Peyer's patch (tissue), 4 donors: ENCODE measurements around the gene NENF. TPM values are rescaled to one million over a fixed set of nuclear protein-coding genes. Genes with fewer than 3 reads are reported as not detected.

Experiments
- DNase-seq, 3 donors: peaks; one replicate each; pipeline ENCODE4 v3.0.0-alpha.2; 2017 to 2019
- H3K27ac ChIP-seq, 4 donors: fragments of 200-600 bp; sonication (generic); one replicate each; pipeline ENCODE4 v1.5.1; 2016 to 2019
- H3K27me3 ChIP-seq, 2 donors: fragments of 200-600 bp; sonication (generic); one replicate each; pipeline ENCODE4 v1.5.1; 2019
- H3K36me3 ChIP-seq, 3 donors: fragments of 200-600 bp; sonication (generic); one replicate each; pipeline ENCODE4 v1.5.1; 2016 to 2019
- H3K4me1 ChIP-seq, 4 donors: fragments of 200-600 bp; sonication (generic); one replicate each; pipeline ENCODE4 v1.5.1; 2016 to 2019
- H3K4me3 ChIP-seq, 4 donors: fragments of 200-600 bp; sonication (generic); 1 replicate in 3 of 4; 2 replicates in 1 of 4; pipeline ENCODE4 v1.5.1; 2016 to 2019; ENCODE audit warnings: mild to moderate bottlenecking in 1 of 4
- H3K9me3 ChIP-seq, 4 donors: fragments of 200-600 bp; sonication (generic); one replicate each; pipeline ENCODE4 v1.5.1; 2016 to 2019; ENCODE audit warnings: mild to moderate bottlenecking in 1 of 4
- POLR2A ChIP-seq, 2 donors: fragments of 450-650 bp; IDR thresholded peaks; one replicate each; pipeline ENCODE4 v1.5.1; 2017; ENCODE audit warnings: antibody characterized with exemption in 2 of 2, mild to moderate bottlenecking in 2 of 2, moderate library complexity in 2 of 2
- total RNA-seq, 4 donors: library from RNA; depleted of rRNA; stranded (reverse); fragments of >200 nt; gene quantifications; one replicate each; pipeline ENCODE4 v1.1.0, GENCODE V29; 2016
- TF ChIP-seq, protein P1 (sequence below), 6 experiments: fragments of 450-650 bp in 4 of 6; fragments of 200-600 bp in 2 of 6; sonication (generic) in 1 of 6; IDR thresholded peaks; one replicate each; pipeline ENCODE4 v1.5.1; 2017 to 2019; ENCODE audit warnings: antibody characterized with exemption in 6 of 6, mild to moderate bottlenecking in 3 of 6, moderate library complexity in 1 of 6

The NENF gene
- total RNA-seq, 4 donors from 2014 or later, result 28.2 to 61.9 (median 34.2) TPM

DNA sequence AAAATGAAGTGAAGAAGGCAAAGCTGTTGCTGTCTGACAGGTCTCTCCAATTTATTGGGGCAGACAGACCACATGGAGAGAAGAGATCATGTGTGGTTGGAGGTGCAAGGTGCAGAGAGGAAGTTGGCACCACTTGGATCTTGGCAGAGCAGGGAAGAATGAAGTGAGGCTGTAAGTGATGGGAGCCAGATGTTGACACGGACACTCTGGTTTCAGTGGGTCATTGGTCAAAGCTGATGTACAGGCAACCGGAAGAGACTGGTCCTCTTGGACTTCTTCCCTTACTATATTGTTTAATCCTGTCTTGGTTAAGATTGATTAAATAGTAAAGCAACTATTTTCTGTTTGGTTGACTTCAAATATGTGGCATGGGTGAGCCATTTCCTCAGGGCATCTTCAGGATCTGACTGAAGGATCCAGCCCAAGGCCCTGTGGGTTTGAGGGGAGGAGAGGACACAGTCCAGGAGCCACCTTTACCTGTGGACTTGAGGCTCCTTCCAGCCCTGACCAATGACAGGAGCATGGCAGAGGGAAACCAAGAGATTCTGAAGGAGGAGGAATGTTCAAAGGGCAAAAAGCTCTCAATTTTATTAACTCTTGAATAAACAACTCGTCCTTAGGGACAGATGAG is 49.4 kb downstream of the NENF start:
- Histone ChIP-seq H3K9me3 (no peaks in the 10 kb centered on the region), H3K27ac (peak overlapping the region in 2 of 4 donors; percentile 69 to 82), H3K27me3 (no peaks in the 10 kb centered on the region), H3K4me1 (peaks cover 0 to 12% (median 2%) of the 10 kb centered on the region in 4 donors), H3K4me3 (no peak overlapping the region), H3K36me3 (no peaks in the 10 kb centered on the region)
- peak in 2 of 3 donors; percentile 55 to 61 for DNase-seq
- TF ChIP-seq, protein P1, sequence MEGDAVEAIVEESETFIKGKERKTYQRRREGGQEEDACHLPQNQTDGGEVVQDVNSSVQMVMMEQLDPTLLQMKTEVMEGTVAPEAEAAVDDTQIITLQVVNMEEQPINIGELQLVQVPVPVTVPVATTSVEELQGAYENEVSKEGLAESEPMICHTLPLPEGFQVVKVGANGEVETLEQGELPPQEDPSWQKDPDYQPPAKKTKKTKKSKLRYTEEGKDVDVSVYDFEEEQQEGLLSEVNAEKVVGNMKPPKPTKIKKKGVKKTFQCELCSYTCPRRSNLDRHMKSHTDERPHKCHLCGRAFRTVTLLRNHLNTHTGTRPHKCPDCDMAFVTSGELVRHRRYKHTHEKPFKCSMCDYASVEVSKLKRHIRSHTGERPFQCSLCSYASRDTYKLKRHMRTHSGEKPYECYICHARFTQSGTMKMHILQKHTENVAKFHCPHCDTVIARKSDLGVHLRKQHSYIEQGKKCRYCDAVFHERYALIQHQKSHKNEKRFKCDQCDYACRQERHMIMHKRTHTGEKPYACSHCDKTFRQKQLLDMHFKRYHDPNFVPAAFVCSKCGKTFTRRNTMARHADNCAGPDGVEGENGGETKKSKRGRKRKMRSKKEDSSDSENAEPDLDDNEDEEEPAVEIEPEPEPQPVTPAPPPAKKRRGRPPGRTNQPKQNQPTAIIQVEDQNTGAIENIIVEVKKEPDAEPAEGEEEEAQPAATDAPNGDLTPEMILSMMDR (IDR thresholded peaks at IDR 0.05), result no peak
- no peak for TF ChIP-seq POLR2A (IDR thresholded peaks at IDR 0.05)

GRCh38 chr1:212482637-212483441 is 50.1 kb downstream of the NENF start:
- Histone ChIP-seq H3K9me3 (no peaks in the 10 kb centered on the region), H3K4me3 (no peak overlapping the region), H3K27ac (peak overlapping the region in 2 of 4 donors; percentile 69 to 82), H3K36me3 (no peaks in the 10 kb centered on the region), H3K27me3 (no peaks in the 10 kb centered on the region), H3K4me1 (peaks cover 0 to 12% (median 2%) of the 10 kb centered on the region in 4 donors)
- TF ChIP-seq POLR2A (IDR thresholded peaks at IDR 0.05), result no peak
- TF ChIP-seq, protein P1 (IDR thresholded peaks at IDR 0.05), result no peak
- DNase-seq, result peak in 2 of 3 donors; percentile 71 to 76

- Histone ChIP-seq H3K9me3 (no peaks in the 10 kb centered on the region), H3K27me3 (no peaks in the 10 kb centered on the region), H3K36me3 (no peaks in the 10 kb centered on the region), H3K27ac (no peak overlapping the region), H3K4me1 (peaks cover 0 to 32% (median 2%) of the 10 kb centered on the region in 4 donors), H3K4me3 (no peak overlapping the region)
- TF ChIP-seq POLR2A (IDR thresholded peaks at IDR 0.05), result no peak
- TF ChIP-seq, protein P1 (IDR thresholded peaks at IDR 0.05), result no peak
- DNase-seq, result peak in 1 of 3 donors; percentile 46
These were observed 52.2 kb downstream of the NENF start for GRCh38 chr1:212484701-212485570.

GRCh38 chr1:212485571-212485912 is 52.8 kb downstream of the NENF start:
- peaks cover 0 to 33% (median 2%) of the 10 kb centered on the region in 4 donors for H3K4me1 ChIP-seq
- no peak for DNase-seq
- no peak overlapping the region for H3K27ac ChIP-seq
- no peak overlapping the region for H3K4me3 ChIP-seq
- H3K27me3 ChIP-seq, result no peaks in the 10 kb centered on the region
- no peaks in the 10 kb centered on the region for H3K9me3 ChIP-seq
- no peaks in the 10 kb centered on the region for H3K36me3 ChIP-seq
- TF ChIP-seq POLR2A (IDR thresholded peaks at IDR 0.05), result no peak

DNA sequence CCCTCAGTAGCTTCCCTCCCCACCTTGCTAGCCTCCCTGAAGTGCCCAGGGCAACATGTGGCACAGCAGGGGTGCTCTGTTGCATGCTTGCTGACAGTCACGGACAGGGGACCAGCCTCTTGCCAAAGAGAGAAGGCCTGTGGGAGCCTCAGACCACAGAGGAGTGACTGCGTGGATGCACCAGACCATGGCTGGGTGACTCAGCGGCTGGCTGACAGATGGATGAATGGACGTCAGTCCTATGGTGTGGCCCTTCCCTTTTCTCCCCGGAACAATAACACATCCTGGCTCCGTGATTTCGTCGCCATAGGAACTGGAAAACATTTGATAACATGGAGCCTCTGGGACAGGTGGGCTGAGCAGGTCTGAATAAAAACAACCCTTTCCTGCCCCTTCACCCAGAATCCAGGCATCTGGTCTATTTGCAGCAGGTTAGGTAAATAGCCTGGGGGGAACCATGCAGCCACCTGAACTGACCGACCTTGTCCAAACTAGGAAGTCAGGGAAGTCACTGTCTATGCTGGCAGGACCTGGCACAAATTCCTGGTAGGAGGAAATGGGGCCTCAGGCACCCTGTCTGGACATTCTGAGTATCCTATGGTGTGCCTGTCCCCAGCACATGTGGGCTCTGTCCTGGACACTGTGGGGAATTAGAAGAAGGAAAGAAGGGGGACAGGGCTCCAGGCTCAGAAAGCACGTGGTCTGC is 53.3 kb downstream of the NENF start:
- H3K36me3 ChIP-seq, result no peaks in the 10 kb centered on the region
- no peaks in the 10 kb centered on the region for H3K27me3 ChIP-seq
- H3K27ac ChIP-seq, result peak overlapping the region in 1 of 4 donors; percentile 36
- H3K4me3 ChIP-seq, result no peak overlapping the region
- DNase-seq, result peak; percentile 18 to 86 (median 79)
- H3K4me1 ChIP-seq, result peaks cover 0 to 33% (median 2%) of the 10 kb centered on the region in 4 donors
- TF ChIP-seq, protein P1 (IDR thresholded peaks at IDR 0.05), result no peak
- TF ChIP-seq POLR2A (IDR thresholded peaks at IDR 0.05), result no peak
- H3K9me3 ChIP-seq, result no peaks in the 10 kb centered on the region
